Fibroblast of lung (primary cell): ENCODE results near the gene KHNYN.

Source experiments
- EZH2 ChIP-seq: IDR thresholded peaks from 2 replicates; pipeline ENCODE4 v1.5.1; 2012; ENCODE audit warnings: low read length, control low read depth, mild to moderate bottlenecking; ENCODE audit errors: missing control alignments
- TF ChIP-seq, protein P1 (sequence below), 2 donors: IDR thresholded peaks in 1 of 2; conservative IDR thresholded peaks in 1 of 2; 1 replicate in 1 of 2; 2 replicates in 1 of 2; pipeline ENCODE4 v1.5.1; 2011 to 2012; ENCODE audit warnings: low read length in 2 of 2, control low read depth in 1 of 2, inconsistent platforms in 1 of 2, low read depth in 1 of 2, mild to moderate bottlenecking in 1 of 2

DNA sequence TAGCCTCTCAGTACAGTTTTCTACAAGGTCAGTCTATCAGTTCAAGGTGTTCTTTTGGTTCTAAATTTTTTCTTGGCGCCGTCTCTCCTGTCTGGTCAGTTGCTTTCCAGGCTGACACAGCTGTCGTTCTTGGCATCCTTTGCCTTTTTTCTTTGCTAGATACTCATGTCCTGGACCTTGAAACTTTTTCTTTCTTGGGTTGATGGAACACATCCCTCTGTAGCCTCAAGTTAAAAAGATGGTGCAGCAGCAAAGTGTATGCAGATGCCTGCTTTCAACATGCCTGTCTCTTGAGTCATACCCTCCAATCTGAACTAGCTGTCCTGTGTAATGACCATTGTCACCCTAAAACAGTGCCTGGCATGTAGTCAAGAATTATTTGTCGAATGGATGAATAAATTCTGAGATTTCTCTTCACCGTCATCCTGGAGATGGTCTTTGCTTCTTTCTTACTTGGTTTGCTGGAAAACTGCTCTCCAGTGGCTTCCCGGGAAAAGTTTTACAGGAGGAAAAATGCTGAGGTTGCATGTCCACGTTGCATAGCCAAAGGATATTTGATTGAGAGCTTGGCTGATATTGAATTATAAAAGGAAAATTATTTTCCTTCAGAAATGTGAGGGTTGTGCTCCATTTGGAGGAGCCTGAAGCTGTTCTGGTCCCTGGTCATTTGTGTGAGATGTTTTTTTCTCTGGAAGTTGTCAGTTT, 26.3 kb upstream of the KHNYN start:
- TF ChIP-seq, protein P1, sequence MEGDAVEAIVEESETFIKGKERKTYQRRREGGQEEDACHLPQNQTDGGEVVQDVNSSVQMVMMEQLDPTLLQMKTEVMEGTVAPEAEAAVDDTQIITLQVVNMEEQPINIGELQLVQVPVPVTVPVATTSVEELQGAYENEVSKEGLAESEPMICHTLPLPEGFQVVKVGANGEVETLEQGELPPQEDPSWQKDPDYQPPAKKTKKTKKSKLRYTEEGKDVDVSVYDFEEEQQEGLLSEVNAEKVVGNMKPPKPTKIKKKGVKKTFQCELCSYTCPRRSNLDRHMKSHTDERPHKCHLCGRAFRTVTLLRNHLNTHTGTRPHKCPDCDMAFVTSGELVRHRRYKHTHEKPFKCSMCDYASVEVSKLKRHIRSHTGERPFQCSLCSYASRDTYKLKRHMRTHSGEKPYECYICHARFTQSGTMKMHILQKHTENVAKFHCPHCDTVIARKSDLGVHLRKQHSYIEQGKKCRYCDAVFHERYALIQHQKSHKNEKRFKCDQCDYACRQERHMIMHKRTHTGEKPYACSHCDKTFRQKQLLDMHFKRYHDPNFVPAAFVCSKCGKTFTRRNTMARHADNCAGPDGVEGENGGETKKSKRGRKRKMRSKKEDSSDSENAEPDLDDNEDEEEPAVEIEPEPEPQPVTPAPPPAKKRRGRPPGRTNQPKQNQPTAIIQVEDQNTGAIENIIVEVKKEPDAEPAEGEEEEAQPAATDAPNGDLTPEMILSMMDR (conservative IDR thresholded peaks at IDR 0.05 in 1 of 2, IDR thresholded peaks at IDR 0.05 in 1 of 2; ENCODE audit: low read depth in 1 of 2, low read length in 2 of 2), result no peak
- TF ChIP-seq EZH2, result no peak
